Fibroblast of skin of left biceps (primary cell): Measurements from ENCODE around the gene TIMP1.

Source experiments
- DNase-seq, 2 experiments: peaks; one replicate each; pipeline ENCODE4 v3.0.0-alpha.2; 2013; ENCODE audit warnings: low read depth in 2 of 2

TIMP1 gene

GRCh38 chrX:47634871-47635575 is 52.8 kb downstream of the TIMP1 start:
- DNase-seq: no peak
